GM12878 (cell line): ENCODE measurements around the gene ITPR2. TPM values are rescaled to one million over a fixed set of nuclear protein-coding genes. Genes with fewer than 3 reads are reported as not detected.

Experiments
- ATAC-seq: fragments of 200-7000 bp; cut with Tn5 transposase; 3 replicates; pipeline ENCODE4 v1.9.1; 2020; ENCODE audit warnings: mild to moderate bottlenecking, moderate library complexity
- BruUV-seq: library from RNA; stranded (reverse); fragments of 400-500 nt; replicated peaks from 2 replicates; lab custom pipeline; 2021; lab: Mats Ljungman, UMichigan
- CTCF ChIA-PET: fragments of 300-600 bp; sonication (Branson Sonifier 250); formaldehyde crosslinking; extraction: SDS; loops from one replicate; lab custom pipeline; 2021; ENCODE audit warnings: inconsistent platforms; lab: Yijun Ruan, JAX
- POLR2A ChIA-PET: fragments of 350-600 bp; formaldehyde crosslinking; extraction: SDS; loops from one replicate; lab custom pipeline; 2021; ENCODE audit warnings: inconsistent platforms; lab: Charles Lee
- RAD21 ChIA-PET: fragments of 300-600 bp; sonication (Branson Sonifier 250); formaldehyde crosslinking; loops from one replicate; lab custom pipeline; 2023; ENCODE audit warnings: antibody characterized with exemption; ENCODE audit not compliant: unreplicated experiment; lab: Charles Lee
- SMC1A ChIA-PET: fragments of 300-600 bp; sonication (Branson Sonifier 250); formaldehyde crosslinking; loops from one replicate; lab custom pipeline; 2023; ENCODE audit not compliant: unreplicated experiment, uncharacterized antibody; lab: Charles Lee
- DNase-seq: peaks from one replicate; pipeline ENCODE4 v3.0.0-alpha.2; 2011; ENCODE audit warnings: low read depth, low spot score
- FAIRE-seq: peaks from 3 replicates; lab custom pipeline; 2011; peaks lifted over from hg19 to GRCh38; lab: Jason Lieb, UNC
- H2AFZ ChIP-seq: 2 replicates; pipeline ENCODE4 v1.6.0; 2011; ENCODE audit warnings: low read depth, low read length, control low read depth; ENCODE audit not compliant: control insufficient read depth
- H3K27ac ChIP-seq: 2 replicates; pipeline ENCODE4 v1.5.1; 2011; ENCODE audit warnings: control low read depth; ENCODE audit not compliant: control insufficient read depth, insufficient read depth
- H3K27me3 ChIP-seq, 2 experiments: replicated peaks in 1 of 2; 2 replicates each; pipeline versions ENCODE4 v1.6.0 to v1.6.1; 2011; ENCODE audit warnings: low read length in 1 of 2; ENCODE audit not compliant: control insufficient read depth in 2 of 2, insufficient read depth in 2 of 2
- H3K36me3 ChIP-seq, 2 experiments: 2 replicates each; pipeline ENCODE4 v1.5.1; 2011; ENCODE audit warnings: low read length in 1 of 2; ENCODE audit not compliant: control insufficient read depth in 2 of 2, insufficient read depth in 2 of 2
- H3K4me1 ChIP-seq: 2 replicates; pipeline ENCODE4 v1.6.1; 2011; ENCODE audit warnings: mild to moderate bottlenecking, low read length, moderate library complexity, mixed read lengths; ENCODE audit not compliant: control insufficient read depth, insufficient read depth
- H3K4me2 ChIP-seq: 2 replicates; pipeline ENCODE4 v1.6.0; 2011; ENCODE audit warnings: control low read depth; ENCODE audit not compliant: control insufficient read depth, insufficient read depth
- H3K4me3 ChIP-seq: fragments of 200-600 bp; sonication (generic); 2 replicates; pipeline ENCODE4 v1.5.1; 2016
- H3K79me2 ChIP-seq: 2 replicates; pipeline ENCODE4 v1.6.0; 2011; ENCODE audit warnings: low read length; ENCODE audit not compliant: control insufficient read depth, insufficient read depth
- H3K9ac ChIP-seq: 2 replicates; pipeline ENCODE4 v1.8.0; 2011; ENCODE audit warnings: low read length, control low read depth, mixed read lengths; ENCODE audit not compliant: control insufficient read depth, insufficient read depth
- H3K9me3 ChIP-seq: replicated peaks from 3 replicates; pipeline ENCODE4 v1.5.1; 2011; ENCODE audit warnings: mild to moderate bottlenecking, low read length; ENCODE audit not compliant: control insufficient read depth, insufficient read depth
- H4K20me1 ChIP-seq: 2 replicates; pipeline ENCODE4 v1.6.0; 2011; ENCODE audit not compliant: control insufficient read depth, insufficient read depth
- ASH2L ChIP-seq: fragments of 300-600, 200-600 bp; sonication (generic); IDR thresholded peaks from 2 replicates; pipeline ENCODE4 v1.6.1; 2017; ENCODE audit warnings: low read depth, mild to moderate bottlenecking, borderline replicate concordance
- ATF7 ChIP-seq: fragments of 450-650 bp; IDR thresholded peaks from 2 replicates; pipeline ENCODE4 v1.6.1; 2016; ENCODE audit warnings: low read depth, mild to moderate bottlenecking
- BCL11A ChIP-seq: IDR thresholded peaks from 2 replicates; pipeline ENCODE4 v1.6.1; 2011; ENCODE audit warnings: low read depth, low read length
- CBFB ChIP-seq: IDR thresholded peaks from 2 replicates; pipeline ENCODE4 v1.6.1; 2016; ENCODE audit warnings: antibody characterized with exemption, low read depth
- CUX1 ChIP-seq: IDR thresholded peaks from 2 replicates; pipeline ENCODE4 v1.6.1; 2012; ENCODE audit warnings: improper control_type of control experiment, low read depth, low read length; ENCODE audit not compliant: insufficient replicate concordance
- DPF2 ChIP-seq: fragments of 450-650 bp; IDR thresholded peaks from 2 replicates; pipeline ENCODE4 v1.6.1; 2017; ENCODE audit warnings: mild to moderate bottlenecking
- ESRRA ChIP-seq: IDR thresholded peaks from 2 replicates; pipeline ENCODE4 v1.6.1; 2012; ENCODE audit warnings: mild to moderate bottlenecking, low read length, improper control_type of control experiment
- EZH2 ChIP-seq: IDR thresholded peaks from 2 replicates; pipeline ENCODE4 v1.6.1; 2012; ENCODE audit warnings: low read depth, mild to moderate bottlenecking, control low read depth, inconsistent platforms, low read length, borderline replicate concordance; ENCODE audit not compliant: control insufficient read depth
- HSF1 ChIP-seq: fragments of 150-350 bp; IDR thresholded peaks from 2 replicates; pipeline ENCODE4 v1.6.1; 2014; ENCODE audit warnings: mild to moderate bottlenecking, low read depth, low read length
- MEF2A ChIP-seq: IDR thresholded peaks from 2 replicates; pipeline ENCODE4 v1.6.1; 2011; ENCODE audit warnings: low read depth, mild to moderate bottlenecking, low read length, moderate library complexity; ENCODE audit not compliant: insufficient read depth
- POLR2AphosphoS2 ChIP-seq: IDR thresholded peaks from 2 replicates; pipeline ENCODE4 v1.6.1; 2011; ENCODE audit warnings: low read depth, mild to moderate bottlenecking, low read length, improper control_type of control experiment, moderate library complexity
- SIN3A ChIP-seq: IDR thresholded peaks from 2 replicates; pipeline ENCODE4 v1.6.1; 2012; ENCODE audit warnings: low read depth, low read length, improper control_type of control experiment
- SMAD5 ChIP-seq: IDR thresholded peaks from 2 replicates; pipeline ENCODE4 v1.6.1; 2016; ENCODE audit warnings: antibody characterized with exemption, low read depth
- SMARCA5 ChIP-seq: fragments of 450-650 bp; IDR thresholded peaks from 2 replicates; pipeline ENCODE4 v1.6.1; 2017; ENCODE audit warnings: mild to moderate bottlenecking
- STAT3 ChIP-seq: IDR thresholded peaks from 2 replicates; pipeline ENCODE4 v1.6.1; 2011; ENCODE audit warnings: low read depth, low read length, improper control_type of control experiment
- TCF12 ChIP-seq: IDR thresholded peaks from 2 replicates; pipeline ENCODE4 v1.6.1; 2011; ENCODE audit warnings: low read depth, mild to moderate bottlenecking, low read length
- USF2 ChIP-seq: IDR thresholded peaks from 2 replicates; pipeline ENCODE4 v1.6.1; 2011; ENCODE audit warnings: low read depth, low read length, improper control_type of control experiment, borderline replicate concordance
- WGBS: methylation state at CpG from one replicate; pipeline ENCODE4 v1.1.6; 2016; ENCODE audit warnings: low lambda C conversion rate; ENCODE audit not compliant: insufficient replicate concordance, insufficient coverage; ENCODE audit errors: missing lambda C conversion rate; 5-methylcytosine and 5-hydroxymethylcytosine counted together
- in situ Hi-C: fragments of 300-500 bp; cut with MboI; formaldehyde crosslinking; loops from 9 replicates; pipeline ENCODE4 v1.14.3; 2018; ENCODE audit warnings: mixed read lengths
- intact Hi-C: fragments of 100-400 bp; cut with micrococcal nuclease; formaldehyde crosslinking; loops from one replicate; pipeline ENCODE4 v1.14.2; 2022; ENCODE audit not compliant: unreplicated experiment
- polyA plus RNA-seq, 11 experiments: library from polyadenylated mRNA; depleted of rRNA in 4 of 11; unstranded in 6 of 11; stranded (reverse) in 5 of 11; fragments of >200 nt; fragmentation: Nextera tagmentation in 4 of 11; fragmentation: Illumina TruSeq in 1 of 11; extraction: Ambion mirVana in 4 of 11; extraction: Trizol in 1 of 11; gene quantifications; 1 replicate in 1 of 11; 2 replicates in 10 of 11; pipeline versions ENCODE4 v1.2.1 to v1.2.3, GENCODE V29; 2011 to 2016; ENCODE audit warnings: inconsistent platforms in 2 of 11, missing spikeins in 2 of 11, low read depth in 1 of 11
- total RNA-seq, 4 experiments: library from RNA; depleted of rRNA in 3 of 4; stranded (reverse); fragments of >200 nt in 3 of 4; fragmentation: Illumina TruSeq in 1 of 4; extraction: Trizol in 1 of 4; gene quantifications; 2 replicates each; pipeline versions ENCODE4 v1.2.1 to v1.2.3, GENCODE V29; 2013 to 2021

Gene ITPR2
- total and polyA plus RNA-seq, 10 of the 15 experiments (the other 5 are each of a cell fraction or from before 2014, with no cell fraction given): 7.5 to 76.2 (median 47.1) TPM

GRCh38 chr12:26443309-26443708, 389.7 kb downstream of the ITPR2 start:
- POLR2A ChIA-PET: no interaction called here
- in situ Hi-C loops: no loop called here
- SMC1A ChIA-PET: interaction anchor here (0.6 to 1.3 kb wide), 2 partner anchors 25 to 26 kb away, joined by 3 read pairs; no protein-coding TSS in a partner anchor
- Histone ChIP-seq H3K4me2 (no peak overlapping the region), H3K27me3 (no peaks in the 10 kb centered on the region), H3K9me3 (no peaks in the 10 kb centered on the region), H3K36me3 (peaks cover 0 to 7% of the 10 kb centered on the region in 2 experiments; a peak in 2 of 4 replicates), H3K4me3 (no peak overlapping the region), H4K20me1 (no peaks in the 10 kb centered on the region), H3K27ac (no peak overlapping the region), H3K79me2 (no peaks in the 10 kb centered on the region), H3K9ac (no peak overlapping the region), H3K4me1 (no peaks in the 10 kb centered on the region), H2AFZ (no peak overlapping the region)
- BruUV-seq: no TSS peak
- CTCF ChIA-PET: interaction anchor here (1.0 to 1.8 kb wide), 3 partner anchors 11 to 324 kb away, joined by 3 to 6 read pairs (median 6); no protein-coding TSS in a partner anchor
- RAD21 ChIA-PET: no interaction called here
- intact Hi-C loops: no loop called here
- ATAC-seq: no peak
- FAIRE-seq: no peak
- no peak for DNase-seq
- 94% methylated on average over 2 of the region's 2 CpGs for WGBS
- TF ChIP-seq TCF12: no peak
- TF ChIP-seq MEF2A: no peak
- no peak for TF ChIP-seq ATF7
- no peak for TF ChIP-seq ESRRA
- no peak for TF ChIP-seq SIN3A
- no peak for TF ChIP-seq CBFB
- TF ChIP-seq ASH2L: no peak
- no peak for TF ChIP-seq POLR2AphosphoS2
- TF ChIP-seq STAT3: no peak
- TF ChIP-seq CUX1: no peak
- no peak for TF ChIP-seq BCL11A
- no peak for TF ChIP-seq HSF1
- no peak for TF ChIP-seq SMARCA5
- TF ChIP-seq SMAD5: no peak
- TF ChIP-seq EZH2: no peak
- no peak for TF ChIP-seq DPF2
- no peak for TF ChIP-seq USF2
